ENCODE measurements around the gene UMPS. TPM values are rescaled to one million over a fixed set of nuclear protein-coding genes. Genes with fewer than 3 reads are reported as not detected.

The UMPS gene
- total RNA-seq (2022; extraction: Qiagen RNA extraction), result 46.0 to 52.7 TPM (median 50.9 TPM) in 5 replicates

DNA sequence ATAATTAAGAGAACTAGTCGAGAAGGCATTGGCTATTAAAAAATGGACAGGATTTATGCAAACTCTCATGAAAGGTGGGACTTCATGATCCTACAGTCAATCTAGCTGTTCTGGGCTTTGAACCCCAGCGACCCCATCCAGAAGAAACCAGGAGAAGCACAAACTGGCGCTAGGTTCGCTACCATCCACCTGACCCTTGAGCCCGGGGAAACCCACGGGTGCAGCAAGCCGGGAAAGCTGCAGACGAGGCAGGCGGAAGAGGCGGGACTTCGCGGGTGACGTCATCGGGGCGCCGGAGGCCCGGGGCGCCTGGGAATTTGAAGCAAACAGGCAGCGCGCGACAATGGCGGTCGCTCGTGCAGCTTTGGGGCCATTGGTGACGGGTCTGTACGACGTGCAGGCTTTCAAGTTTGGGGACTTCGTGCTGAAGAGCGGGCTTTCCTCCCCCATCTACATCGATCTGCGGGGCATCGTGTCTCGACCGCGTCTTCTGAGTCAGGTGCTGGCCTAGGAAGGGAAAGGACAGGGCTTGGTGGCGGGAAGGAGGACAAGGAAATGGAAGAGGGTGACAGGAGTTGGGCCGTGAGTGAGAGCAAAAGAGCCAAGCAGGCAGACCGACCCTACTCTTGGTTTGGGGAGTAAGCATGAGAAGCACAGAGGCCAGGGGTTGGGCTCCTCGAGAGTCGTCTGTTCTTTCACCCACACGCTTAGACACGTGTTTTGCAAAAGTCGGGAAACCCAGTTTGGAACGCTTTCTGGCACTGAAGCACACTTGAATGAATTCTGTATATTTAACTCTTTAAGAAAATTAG is at the start of gene UMPS:
Gene UMPS, plus strand, starts transcription at position 324 of the 812 bp plus-strand sequence. Its CDS starts 20 bp downstream, at position 344.

Other genes starting within 250 kb of the UMPS start
- gene ITGB5, start 156.9 kb downstream of the UMPS start, total RNA-seq (2022; extraction: Qiagen RNA extraction), result 350 to 465 TPM (median 432 TPM) in 5 replicates
- gene MUC13, start 204.3 kb downstream of the UMPS start, total RNA-seq (2022; extraction: Qiagen RNA extraction), result 6.9 to 8.2 TPM (median 7.9 TPM) in 5 replicates